Adrenal gland (tissue), 5 donors: Measurements from ENCODE around the gene LHFPL5.

ENCODE experiments used
- POLR2A ChIP-seq, 2 donors: fragments of 450-650 bp; IDR thresholded peaks; one replicate each; pipeline ENCODE4 v1.6.1; 2017; ENCODE audit warnings: antibody characterized with exemption in 2 of 2, mild to moderate bottlenecking in 2 of 2, moderate library complexity in 1 of 2
- TF ChIP-seq, protein P1 (sequence below), 6 experiments: fragments of 450-650 bp in 4 of 6; fragments of 200-600 bp in 2 of 6; sonication (generic) in 1 of 6; IDR thresholded peaks; 1 replicate in 5 of 6; 2 replicates in 1 of 6; pipeline versions ENCODE4 v1.5.1 to v1.8.0; 2016 to 2021; ENCODE audit warnings: antibody characterized with exemption in 6 of 6, mild to moderate bottlenecking in 2 of 6, moderate library complexity in 1 of 6
- donor health status: DM: no; HTN: no; CAD: no.

DNA sequence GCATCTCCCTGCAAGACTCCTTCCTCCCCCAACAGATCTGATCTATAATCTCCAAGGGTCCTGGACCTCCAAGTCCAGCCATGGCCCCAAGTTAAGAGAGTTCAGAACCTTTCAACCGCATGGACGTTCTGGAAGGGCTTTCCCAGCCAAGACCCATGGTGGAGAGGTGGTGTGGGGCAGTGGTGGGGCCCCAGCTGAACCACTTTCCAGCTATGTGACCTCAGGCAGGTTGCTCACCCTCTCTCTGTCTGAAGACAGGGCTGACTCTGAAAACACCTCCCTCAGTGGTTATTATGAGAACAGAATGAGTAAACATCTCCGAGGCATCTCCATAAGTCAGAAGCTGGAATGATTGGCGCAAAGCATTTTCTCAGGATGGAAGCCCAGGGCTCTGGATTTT, 8.9 kb upstream of the LHFPL5 start:
- TF ChIP-seq, protein P1, sequence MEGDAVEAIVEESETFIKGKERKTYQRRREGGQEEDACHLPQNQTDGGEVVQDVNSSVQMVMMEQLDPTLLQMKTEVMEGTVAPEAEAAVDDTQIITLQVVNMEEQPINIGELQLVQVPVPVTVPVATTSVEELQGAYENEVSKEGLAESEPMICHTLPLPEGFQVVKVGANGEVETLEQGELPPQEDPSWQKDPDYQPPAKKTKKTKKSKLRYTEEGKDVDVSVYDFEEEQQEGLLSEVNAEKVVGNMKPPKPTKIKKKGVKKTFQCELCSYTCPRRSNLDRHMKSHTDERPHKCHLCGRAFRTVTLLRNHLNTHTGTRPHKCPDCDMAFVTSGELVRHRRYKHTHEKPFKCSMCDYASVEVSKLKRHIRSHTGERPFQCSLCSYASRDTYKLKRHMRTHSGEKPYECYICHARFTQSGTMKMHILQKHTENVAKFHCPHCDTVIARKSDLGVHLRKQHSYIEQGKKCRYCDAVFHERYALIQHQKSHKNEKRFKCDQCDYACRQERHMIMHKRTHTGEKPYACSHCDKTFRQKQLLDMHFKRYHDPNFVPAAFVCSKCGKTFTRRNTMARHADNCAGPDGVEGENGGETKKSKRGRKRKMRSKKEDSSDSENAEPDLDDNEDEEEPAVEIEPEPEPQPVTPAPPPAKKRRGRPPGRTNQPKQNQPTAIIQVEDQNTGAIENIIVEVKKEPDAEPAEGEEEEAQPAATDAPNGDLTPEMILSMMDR (IDR thresholded peaks at IDR 0.05): no peak
- TF ChIP-seq POLR2A (IDR thresholded peaks at IDR 0.05): no peak
